HG02759 (cell line): Measurements from ENCODE around the gene PLCL2.
"Not testable (repeated sequence)": the region's sequence is repeated elsewhere in the genome, so short reads cannot be mapped to it uniquely, and the experiment has no call there.

Experiments used
- ATAC-seq: cut with Tn5 transposase; IDR thresholded peaks from one replicate; pipeline ENCODE4 v1.9.1; 2021; ENCODE audit warnings: mild to moderate bottlenecking, moderate library complexity; ENCODE audit not compliant: unreplicated experiment

The PLCL2 gene

GRCh38 chr3:16950282-16950681, 65.5 kb downstream of the PLCL2 start:
- ATAC-seq, result no peak

DNA sequence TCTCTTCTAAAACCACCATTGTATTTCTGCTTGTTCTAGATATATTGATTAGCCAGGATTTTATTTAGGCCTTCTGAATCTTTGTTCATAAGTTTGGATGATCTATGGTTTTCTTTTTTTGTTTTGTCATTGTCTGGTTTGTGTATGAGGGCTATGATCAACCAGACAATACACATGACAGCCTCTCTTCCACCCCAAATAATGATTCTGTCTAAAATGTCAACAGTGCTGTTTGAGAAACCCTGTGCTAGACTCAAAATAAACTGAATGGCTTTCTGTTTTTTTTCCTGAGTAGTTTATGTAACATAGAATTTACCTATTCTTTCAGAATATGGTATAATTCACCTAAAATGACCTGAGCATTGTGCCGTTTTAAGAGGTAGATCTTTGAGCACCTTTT, 66.1 kb downstream of the PLCL2 start:
- ATAC-seq, result no peak

- ATAC-seq, result not testable (repeated sequence)
These were observed 73.1 kb downstream of the PLCL2 start for GRCh38 chr3:16957852-16958251.

DNA sequence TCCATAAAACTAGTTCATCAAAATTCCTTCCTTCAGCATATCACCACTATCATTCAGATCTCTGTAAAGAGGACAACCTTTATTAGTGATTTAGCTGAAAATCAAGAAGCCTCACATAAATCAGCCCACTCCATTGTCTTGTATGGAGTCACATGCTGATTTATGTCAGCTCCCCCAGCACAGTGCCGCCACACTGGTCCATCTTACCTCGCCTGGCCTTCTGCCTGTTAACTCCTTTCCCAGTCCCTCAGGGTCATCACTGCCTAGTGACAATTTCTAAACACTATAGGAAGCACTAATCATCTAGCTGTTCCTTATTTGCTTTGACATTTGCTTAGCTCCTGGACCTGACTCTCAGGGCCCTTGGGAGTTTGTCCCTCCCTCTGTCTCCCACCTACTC, 75.4 kb downstream of the PLCL2 start:
- ATAC-seq, result no peak

- ATAC-seq, result no peak
These were observed 77.0 kb downstream of the PLCL2 start for GRCh38 chr3:16961621-16962205.

DNA sequence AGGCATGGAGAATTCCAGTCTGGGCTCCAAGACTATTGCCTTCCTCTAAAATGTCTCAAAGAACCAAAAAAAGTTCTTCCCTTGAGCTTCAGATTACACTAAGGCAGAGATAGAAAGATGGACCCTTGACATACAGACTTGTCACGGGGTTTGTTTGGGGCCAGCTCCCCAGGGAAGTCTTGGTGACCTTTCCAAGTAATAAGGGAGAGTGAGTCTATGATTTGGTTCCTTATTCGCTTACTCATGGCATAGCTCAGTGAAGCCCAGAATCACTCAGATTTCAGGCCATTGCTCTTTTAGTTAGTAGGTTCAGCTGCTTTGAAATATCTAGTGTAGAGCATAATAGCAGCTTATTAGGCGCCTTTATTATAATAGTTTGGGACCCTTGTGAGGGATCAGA, 90.3 kb downstream of the PLCL2 start:
- ATAC-seq, result no peak

DNA sequence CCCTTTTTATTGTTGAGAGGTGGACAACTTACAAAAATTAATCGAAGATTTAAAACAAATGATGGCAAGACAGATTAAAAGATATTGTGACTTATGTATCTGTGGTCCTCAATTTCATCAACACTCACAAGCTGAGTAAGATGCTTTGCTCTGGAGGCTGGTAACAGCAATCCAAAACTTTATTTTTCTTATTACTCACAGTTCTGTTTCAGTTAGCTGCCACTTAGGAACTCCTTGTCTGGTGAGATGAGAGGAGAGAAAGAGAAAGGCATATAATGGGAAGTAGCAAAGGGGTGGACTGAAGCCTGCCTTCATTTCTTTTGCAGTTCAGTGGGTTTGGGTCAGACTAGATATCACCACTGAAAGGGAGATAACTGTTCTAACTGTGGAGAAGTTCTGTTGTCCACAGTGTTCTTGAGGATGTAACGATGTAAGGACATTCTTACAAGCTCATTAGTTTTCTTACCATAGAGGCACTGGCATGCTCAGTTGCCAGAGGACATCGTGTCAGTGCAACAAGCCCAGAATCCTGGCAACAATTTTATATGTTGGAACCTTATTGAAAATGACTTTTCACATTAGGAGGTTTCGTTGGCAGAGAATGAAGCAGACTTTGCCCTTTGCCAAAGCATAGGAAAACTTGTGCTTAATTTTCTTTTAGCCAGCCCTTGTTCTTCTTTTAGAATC, 93.6 kb downstream of the PLCL2 start:
- no peak for ATAC-seq

DNA sequence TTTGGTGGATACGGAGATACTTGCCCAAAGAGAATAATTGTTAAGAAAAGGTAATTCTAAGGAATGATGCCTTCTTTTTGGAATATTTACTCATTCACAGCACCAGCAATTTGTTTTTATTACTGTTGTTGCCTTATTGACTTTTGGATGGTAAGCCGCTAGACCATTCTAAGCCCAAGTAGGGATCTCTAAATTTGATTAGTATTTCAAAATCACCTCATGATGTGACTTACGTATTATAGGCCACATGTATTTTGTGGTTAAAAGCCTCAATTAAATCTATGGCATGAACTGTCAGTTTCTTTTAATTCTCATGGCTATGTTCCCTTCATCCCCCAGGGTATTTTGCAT, 94.1 kb downstream of the PLCL2 start:
- ATAC-seq, result no peak

- ATAC-seq, result not testable (repeated sequence)
These were observed 95.2 kb downstream of the PLCL2 start for GRCh38 chr3:16979769-16980515.

DNA sequence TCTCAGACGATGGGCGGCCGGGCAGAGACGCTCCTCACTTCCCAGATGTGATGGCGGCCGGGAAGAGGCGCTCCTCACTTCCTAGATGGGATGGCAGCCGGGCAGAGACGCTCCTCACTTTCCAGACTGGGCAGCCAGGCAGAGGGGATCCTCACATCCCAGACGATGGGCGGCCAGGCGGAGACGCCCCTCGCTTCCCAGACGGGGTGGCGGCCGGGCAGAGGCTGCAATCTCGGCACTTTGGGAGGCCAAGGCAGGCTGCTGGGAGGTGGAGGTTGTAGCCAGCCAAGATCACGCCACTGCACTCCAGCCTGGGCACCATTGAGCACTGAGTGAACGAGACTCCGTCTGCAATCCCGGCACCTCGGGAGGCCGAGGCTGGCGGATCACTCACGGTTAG, 95.8 kb downstream of the PLCL2 start:
- not testable (repeated sequence) for ATAC-seq

DNA sequence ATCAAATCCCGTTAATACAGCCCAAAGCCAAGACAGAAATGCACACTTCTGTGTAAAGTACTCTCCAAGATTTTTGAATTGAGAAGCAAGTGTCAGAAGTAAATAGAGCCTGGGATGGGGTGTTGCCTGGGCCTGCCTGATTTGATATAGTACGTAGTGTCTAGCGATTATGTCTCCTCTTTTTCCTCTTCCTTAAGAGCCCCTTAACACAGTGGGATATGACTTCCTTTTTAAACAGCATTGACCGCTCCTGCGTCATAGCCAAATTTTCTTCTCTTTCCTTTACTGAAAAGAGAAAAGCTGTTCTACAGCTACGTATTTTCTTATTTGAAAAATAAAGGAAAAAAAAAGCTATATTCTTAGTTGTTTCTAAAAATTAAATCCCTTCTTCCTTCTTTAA, 97.7 kb downstream of the PLCL2 start:
- no peak for ATAC-seq

DNA sequence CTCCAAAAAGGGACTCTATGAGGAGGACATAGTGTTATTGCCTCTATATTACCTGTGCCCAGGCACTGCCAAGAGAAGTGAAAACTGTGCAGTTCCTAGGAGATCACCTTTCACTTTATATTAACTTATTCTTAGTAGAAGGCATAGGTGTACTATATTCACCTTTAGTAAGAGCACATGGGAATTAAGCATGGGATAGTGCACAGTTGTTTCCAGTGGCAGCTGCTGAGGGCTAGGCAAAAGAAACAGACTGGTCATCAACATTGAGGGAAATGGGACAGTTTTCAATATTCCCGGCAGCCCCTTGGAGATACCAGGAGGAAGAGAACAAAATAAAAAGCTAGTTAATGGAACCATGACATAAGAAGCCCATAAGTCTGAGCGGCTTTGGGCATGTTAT, 100.9 kb downstream of the PLCL2 start:
- no peak for ATAC-seq

DNA sequence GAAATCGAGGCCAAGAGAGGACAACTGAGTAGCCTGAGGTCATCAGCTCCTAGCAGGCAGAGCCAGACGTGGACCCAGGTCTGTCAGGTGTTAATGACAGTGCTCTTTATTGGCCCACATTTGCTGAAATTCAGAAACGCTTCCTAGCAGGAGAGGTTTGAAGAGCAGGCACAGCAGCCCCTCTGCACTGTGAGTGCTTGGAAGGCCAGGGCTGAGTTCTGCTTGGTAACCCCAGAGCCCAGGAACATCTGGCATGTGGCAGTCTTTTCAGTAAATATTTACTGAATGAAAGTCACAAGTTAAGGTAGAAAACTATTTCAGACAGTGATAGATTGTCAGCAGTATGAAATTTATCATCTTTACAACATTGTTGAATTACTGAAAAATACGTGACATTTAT, 102.4 kb downstream of the PLCL2 start:
- no peak for ATAC-seq

- ATAC-seq, result no peak
These were observed 105.4 kb downstream of the PLCL2 start for GRCh38 chr3:16990163-16990562.

GRCh38 chr3:16992198-16992597, 107.4 kb downstream of the PLCL2 start:
- ATAC-seq, result no peak

GRCh38 chr3:16993227-16993626, 108.5 kb downstream of the PLCL2 start:
- ATAC-seq, result no peak

DNA sequence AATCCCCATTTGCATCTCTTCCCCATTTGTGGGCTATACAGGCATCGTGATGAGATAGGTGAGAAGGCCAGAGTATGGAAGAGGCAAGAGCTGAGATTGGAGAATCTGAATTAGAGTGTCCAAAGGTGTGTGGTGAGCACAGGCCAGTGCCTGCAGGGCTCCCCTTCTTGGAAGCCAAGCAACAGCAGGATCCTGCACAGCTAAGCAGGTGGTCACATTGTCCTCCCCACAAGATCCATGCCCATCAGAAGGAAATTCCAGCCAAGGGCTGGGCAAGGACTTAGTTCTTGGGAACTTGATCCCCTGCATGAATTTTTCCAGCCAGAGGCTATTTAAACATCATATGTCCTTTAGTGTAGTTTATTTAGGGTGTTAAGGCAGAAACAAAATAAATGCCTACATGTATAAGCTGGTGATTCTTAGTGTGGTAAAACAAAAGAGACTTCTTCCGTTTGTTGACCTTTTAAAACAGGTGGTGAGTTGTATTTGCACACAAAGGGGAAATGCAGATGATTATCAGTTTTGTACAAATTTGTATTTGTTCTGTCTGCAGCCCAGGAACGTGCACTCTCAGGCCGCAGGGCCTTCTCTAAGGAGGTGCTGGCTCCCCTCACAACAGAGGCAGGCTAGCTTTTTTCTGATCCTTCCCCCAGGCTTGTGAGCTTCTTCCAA, 110.2 kb downstream of the PLCL2 start:
- ATAC-seq, result no peak

DNA sequence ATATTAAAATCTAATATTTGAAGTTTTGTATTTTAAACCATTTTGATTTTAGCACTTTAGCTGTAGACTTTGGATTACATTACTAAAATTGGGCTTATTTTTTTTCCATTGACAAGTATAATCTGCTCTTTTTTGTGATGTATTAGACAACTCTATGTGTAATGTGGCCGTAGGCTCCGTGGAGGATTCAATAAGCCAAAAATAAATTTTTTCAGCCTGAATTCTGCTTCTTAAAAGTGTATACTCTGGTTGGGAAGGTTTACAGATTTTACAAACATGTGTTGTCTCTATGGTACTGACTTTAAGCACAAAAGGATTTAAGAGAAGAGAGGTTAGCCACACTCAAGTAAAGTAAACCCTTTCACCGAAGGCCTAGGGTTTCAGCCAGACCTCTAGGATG, 110.8 kb downstream of the PLCL2 start:
- ATAC-seq, result no peak

- no peak for ATAC-seq
These were observed 113.6 kb downstream of the PLCL2 start for GRCh38 chr3:16998236-16998923.

DNA sequence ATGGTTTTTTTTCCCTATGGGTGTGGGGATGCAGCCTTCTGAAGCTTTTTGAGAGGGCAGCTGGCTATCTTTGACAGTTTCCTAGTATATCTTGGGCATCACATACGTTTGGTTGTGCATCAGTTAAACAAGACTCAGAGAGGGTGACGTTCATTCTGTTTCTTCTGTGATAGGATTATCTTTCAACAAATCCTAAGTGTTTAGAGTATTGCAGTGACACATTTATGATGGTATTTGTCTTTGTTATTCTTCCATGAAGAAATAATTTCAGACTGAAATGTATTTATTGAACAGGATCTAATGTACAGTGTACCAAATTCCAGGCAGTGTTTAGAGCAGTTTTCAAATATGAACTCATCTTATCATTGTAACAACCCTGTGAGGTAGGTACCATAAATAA, 114.4 kb downstream of the PLCL2 start:
- no peak for ATAC-seq

DNA sequence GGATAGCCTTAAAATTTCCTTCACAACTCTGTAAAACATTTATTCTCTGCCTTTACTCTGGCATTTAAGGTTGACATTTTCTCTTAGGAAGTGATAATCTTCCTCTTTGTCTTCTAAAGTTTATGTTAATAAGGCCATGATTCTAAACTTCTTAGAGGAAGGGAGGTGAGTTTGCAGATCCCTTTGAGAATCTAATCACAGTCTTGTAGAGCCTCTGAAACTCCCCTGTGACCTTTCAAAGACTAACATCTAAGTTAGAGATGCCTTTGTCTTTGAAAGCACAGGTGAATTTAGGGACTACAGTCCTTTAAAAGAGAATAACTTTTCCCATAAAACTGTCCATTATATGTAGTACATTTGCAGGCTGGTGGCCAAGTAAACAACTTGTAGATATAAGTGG, 115.1 kb downstream of the PLCL2 start:
- no peak for ATAC-seq
